H9 (cell line): Measurements from ENCODE around the gene ZNF232. TPM values are rescaled to one million over a fixed set of nuclear protein-coding genes. Genes with fewer than 3 reads are reported as not detected.
"Not testable (repeated sequence)": the region's sequence is repeated elsewhere in the genome, so short reads cannot be mapped to it uniquely, and the experiment has no call there.

Source experiments
- DNase-seq: peaks from one replicate; pipeline ENCODE4 v3.0.0-alpha.2; 2017
- H2AFZ ChIP-seq: one replicate; pipeline ENCODE4 v1.6.1; 2013; ENCODE audit warnings: mild to moderate bottlenecking, low read length, control low read depth, moderate library complexity
- H2AK5ac ChIP-seq: 2 replicates; pipeline ENCODE4 v1.6.1; 2013; ENCODE audit warnings: low read length, control low read depth, mixed read lengths; ENCODE audit not compliant: insufficient read length
- H2BK120ac ChIP-seq: one replicate; pipeline ENCODE4 v1.6.1; 2013; ENCODE audit warnings: low read depth, mild to moderate bottlenecking, low read length, control low read depth, inconsistent platforms; ENCODE audit not compliant: poor library complexity, severe bottlenecking
- H2BK12ac ChIP-seq: 2 replicates; pipeline ENCODE4 v1.6.1; 2013; ENCODE audit warnings: low read length, control low read depth, mixed read lengths, low read depth; ENCODE audit not compliant: insufficient read length
- H2BK15ac ChIP-seq: 2 replicates; pipeline ENCODE4 v1.6.1; 2013; ENCODE audit warnings: low read depth, low read length, control low read depth
- H2BK20ac ChIP-seq: one replicate; pipeline ENCODE4 v1.6.1; 2013; ENCODE audit warnings: low read depth, mild to moderate bottlenecking, low read length, control low read depth, inconsistent platforms; ENCODE audit not compliant: poor library complexity, severe bottlenecking
- H2BK5ac ChIP-seq: 2 replicates; pipeline ENCODE4 v1.6.1; 2013; ENCODE audit warnings: low read length, control low read depth, mixed read lengths; ENCODE audit not compliant: insufficient read length
- H3K14ac ChIP-seq: 2 replicates; pipeline ENCODE4 v1.6.1; 2013; ENCODE audit warnings: low read length, control low read depth; ENCODE audit not compliant: insufficient read depth
- H3K18ac ChIP-seq: 2 replicates; pipeline ENCODE4 v1.6.1; 2013; ENCODE audit warnings: low read depth, mild to moderate bottlenecking, mixed read lengths, low read length, control low read depth; ENCODE audit not compliant: insufficient read length
- H3K23ac ChIP-seq: 2 replicates; pipeline ENCODE4 v1.6.1; 2013; ENCODE audit warnings: low read length, control low read depth, mixed read lengths, low read depth; ENCODE audit not compliant: insufficient read length
- H3K23me2 ChIP-seq: 2 replicates; pipeline ENCODE4 v1.6.1; 2013; ENCODE audit warnings: low read depth, mild to moderate bottlenecking, mixed read lengths, low read length, control low read depth; ENCODE audit not compliant: insufficient read length, poor library complexity, severe bottlenecking
- H3K27ac ChIP-seq: 2 replicates; pipeline ENCODE4 v1.5.1; 2013; ENCODE audit warnings: low read length, control low read depth, mixed read lengths, low read depth; ENCODE audit not compliant: insufficient read length
- H3K27me3 ChIP-seq: 2 replicates; pipeline ENCODE4 v1.6.1; 2013; ENCODE audit warnings: low read length, control low read depth, inconsistent platforms; ENCODE audit not compliant: insufficient read depth
- H3K4ac ChIP-seq: 2 replicates; pipeline ENCODE4 v1.6.1; 2013; ENCODE audit warnings: low read depth, mild to moderate bottlenecking, control low read depth, inconsistent platforms, low read length, moderate library complexity
- H3K4me1 ChIP-seq: 2 replicates; pipeline ENCODE4 v1.6.1; 2013; ENCODE audit warnings: low read length, control low read depth, inconsistent platforms; ENCODE audit not compliant: insufficient read depth
- H3K4me2 ChIP-seq: 2 replicates; pipeline ENCODE4 v1.6.1; 2013; ENCODE audit warnings: low read length, control low read depth, mixed read lengths; ENCODE audit not compliant: insufficient read length, insufficient read depth
- H3K56ac ChIP-seq: 2 replicates; pipeline ENCODE4 v1.6.1; 2013; ENCODE audit warnings: low read depth, mild to moderate bottlenecking, mixed read lengths, low read length, control low read depth; ENCODE audit not compliant: insufficient read length
- H3K79me1 ChIP-seq: 2 replicates; pipeline ENCODE4 v1.6.1; 2013; ENCODE audit warnings: low read depth, mild to moderate bottlenecking, moderate library complexity, low read length, control low read depth, inconsistent platforms; ENCODE audit not compliant: insufficient read depth, poor library complexity, severe bottlenecking
- H3K79me2 ChIP-seq: 2 replicates; pipeline ENCODE4 v1.6.1; 2013; ENCODE audit warnings: low read length, control low read depth, inconsistent platforms; ENCODE audit not compliant: insufficient read depth
- H3K9ac ChIP-seq: 2 replicates; pipeline ENCODE4 v1.6.1; 2013; ENCODE audit warnings: low read length, control low read depth, mixed read lengths; ENCODE audit not compliant: insufficient read length; ENCODE audit errors: extremely low read depth
- H3K9me3 ChIP-seq: one replicate; pipeline ENCODE4 v1.6.1; 2013; ENCODE audit warnings: low read depth, low read length, inconsistent platforms; ENCODE audit not compliant: control insufficient read depth
- H3T11ph ChIP-seq: one replicate; pipeline ENCODE4 v1.6.1; 2013; ENCODE audit warnings: mild to moderate bottlenecking, low read length, control low read depth, inconsistent platforms
- H4K20me1 ChIP-seq: one replicate; pipeline ENCODE4 v1.6.1; 2013; ENCODE audit not compliant: control insufficient read depth, insufficient read length, insufficient read depth
- H4K5ac ChIP-seq: 2 replicates; pipeline ENCODE4 v1.6.1; 2013; ENCODE audit warnings: low read depth, mild to moderate bottlenecking, mixed read lengths, low read length, control low read depth; ENCODE audit not compliant: insufficient read length
- H4K8ac ChIP-seq: replicated peaks from 2 replicates; pipeline ENCODE4 v1.6.1; 2013; ENCODE audit warnings: low read length, control low read depth, mixed read lengths, low read depth; ENCODE audit not compliant: insufficient read length
- H4K91ac ChIP-seq: 2 replicates; pipeline ENCODE4 v1.6.1; 2013; ENCODE audit warnings: low read depth, mild to moderate bottlenecking, moderate library complexity, mixed read lengths, low read length, control low read depth; ENCODE audit not compliant: insufficient read length
- H3K27ac Mint-ChIP-seq, 3 experiments: 2 replicates in 2 of 3; 3 replicates in 1 of 3; pipeline ENCODE4 v1.8.0; 2020 to 2021; ENCODE audit warnings: mixed read lengths in 3 of 3, mild to moderate bottlenecking in 1 of 3, moderate library complexity in 1 of 3
- H3K27me3 Mint-ChIP-seq: 2 replicates; pipeline ENCODE4 v1.8.0; 2021; ENCODE audit warnings: low read depth, mild to moderate bottlenecking, moderate library complexity, mixed read lengths
- H3K36me3 Mint-ChIP-seq, 3 experiments: 2 replicates in 2 of 3; 3 replicates in 1 of 3; pipeline ENCODE4 v1.8.0; 2020 to 2021; ENCODE audit warnings: low read depth in 3 of 3, mixed read lengths in 3 of 3; ENCODE audit not compliant: insufficient read depth in 1 of 3
- H3K4me1 Mint-ChIP-seq, 2 experiments: 2 replicates each; pipeline ENCODE4 v1.8.0; 2020; ENCODE audit warnings: mixed read lengths in 2 of 2
- H3K4me3 Mint-ChIP-seq, 2 experiments: 2 replicates in 1 of 2; 3 replicates in 1 of 2; pipeline ENCODE4 v1.8.0; 2020 to 2021; ENCODE audit warnings: mild to moderate bottlenecking in 2 of 2, mixed read lengths in 2 of 2, moderate library complexity in 1 of 2
- H3K9me3 Mint-ChIP-seq, 2 experiments: 2 replicates in 1 of 2; 3 replicates in 1 of 2; pipeline ENCODE4 v1.8.0; 2020; ENCODE audit warnings: mild to moderate bottlenecking in 2 of 2, mixed read lengths in 2 of 2, moderate library complexity in 1 of 2
- CTCF ChIP-seq: fragments of 200-600 bp; sonication (generic); conservative IDR thresholded peaks from 3 replicates; pipeline ENCODE4 v1.8.0; 2021; ENCODE audit warnings: antibody characterized with exemption, mild to moderate bottlenecking
- WGBS: extraction: QIAGEN DNeasy Blood & Tissue Kit; methylation state at CpG from one replicate; pipeline ENCODE4 v1.1.7; 2013; ENCODE audit warnings: missing lambda C conversion rate, low lambda C conversion rate, mixed read lengths; ENCODE audit not compliant: insufficient read length; ENCODE audit errors: extremely low coverage; 5-methylcytosine and 5-hydroxymethylcytosine counted together
- total RNA-seq: library from RNA; stranded (reverse); gene quantifications from 2 replicates; pipeline ENCODE4 v1.2.1, GENCODE V29; 2021

ZNF232 gene
- total RNA-seq, 1 experiment from 2014 or later: 46.4 TPM

DNA sequence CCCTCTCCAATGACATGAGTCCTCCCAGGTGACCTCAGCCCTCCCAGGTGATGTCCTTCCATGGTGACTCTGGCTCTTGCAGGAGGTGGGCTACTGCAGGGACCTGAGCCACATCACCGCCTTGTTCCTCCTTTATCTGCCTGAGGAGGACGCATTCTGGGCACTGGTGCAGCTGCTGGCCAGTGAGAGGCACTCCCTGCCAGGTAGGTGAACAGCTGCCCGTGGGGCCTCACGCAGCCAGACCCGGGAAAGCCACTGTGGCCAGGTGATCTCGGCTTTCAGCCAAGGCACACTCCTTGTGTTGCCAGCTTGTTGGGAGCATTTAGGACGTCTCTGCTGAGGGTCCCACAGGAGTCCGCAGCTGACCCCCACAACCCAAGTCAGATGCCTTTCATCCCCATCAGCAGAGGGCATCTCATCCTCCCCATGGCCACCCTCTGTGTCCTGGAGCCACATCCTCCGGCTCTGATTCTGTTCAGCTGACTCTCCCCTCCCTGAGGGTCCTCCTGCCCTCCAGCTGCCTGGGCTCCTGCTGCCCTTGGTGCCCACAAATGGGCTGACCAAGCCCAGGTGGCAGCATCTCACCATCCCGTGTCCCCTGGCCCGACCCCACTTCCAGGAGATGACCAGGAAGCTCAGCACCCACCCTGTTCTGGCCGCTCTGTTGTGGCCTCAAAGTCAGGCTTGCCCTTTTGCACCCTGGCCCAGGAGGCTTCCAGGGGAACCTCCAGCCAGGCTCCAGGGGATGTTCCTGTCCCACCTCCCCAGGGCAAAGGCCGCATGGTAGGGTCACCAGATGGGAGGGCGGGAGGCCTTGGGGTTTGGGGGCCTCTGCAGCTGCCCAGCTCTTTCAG, 24.3 kb upstream of the ZNF232 start:
- Histone ChIP-seq H3K79me2 (no peaks in the 10 kb centered on the region), H3K4ac (no peak overlapping the region), H3K14ac (no peak overlapping the region; the same call in 1 of the 2 replicates), H2BK15ac (no peak overlapping the region), H2BK120ac (no peak overlapping the region), H3K27me3 (no peaks in the 10 kb centered on the region), H3K18ac (no peak overlapping the region), H2AFZ (no peak overlapping the region), H3T11ph (no peak overlapping the region), H3K23me2 (no peaks in the 10 kb centered on the region), H3K79me1 (no peaks in the 10 kb centered on the region), H4K8ac (no peak overlapping the region), H3K4me1 (no peaks in the 10 kb centered on the region), H2AK5ac (no peak overlapping the region), H4K20me1 (no peaks in the 10 kb centered on the region), H3K23ac (no peak overlapping the region), H2BK12ac (no peak overlapping the region), H4K5ac (no peak overlapping the region), H3K9ac (no peak overlapping the region), H3K27ac (no peak overlapping the region), H3K9me3 (no peaks in the 10 kb centered on the region), H4K91ac (no peak overlapping the region), H3K56ac (no peak overlapping the region), H2BK5ac (no peak overlapping the region), H2BK20ac (no peak overlapping the region), H3K4me2 (no peak overlapping the region)
- Mint-ChIP-seq H3K36me3 (no peaks in the 10 kb centered on the region), H3K9me3 (no peaks in the 10 kb centered on the region), H3K4me3 (no peak overlapping the region; a peak in 1 of 5 replicates), H3K4me1 (no peaks in the 10 kb centered on the region), H3K27ac (no peak overlapping the region; a peak in 1 of 7 replicates), H3K27me3 (peaks cover 7% of the 10 kb centered on the region; the same call in 1 of the 2 replicates)
- TF ChIP-seq CTCF: no peak
- peak; percentile 23 for DNase-seq
- no CpG with 5 or more reads among the region's 14 CpGs for whole genome bisulfite sequencing

GRCh38 chr17:5135131-5135712, 23.5 kb upstream of the ZNF232 start:
- not testable (repeated sequence) for H2BK12ac ChIP-seq, H3K9ac ChIP-seq, H3K4ac ChIP-seq, H2BK120ac ChIP-seq, H3K79me1 ChIP-seq, H4K20me1 ChIP-seq, H3T11ph ChIP-seq, H4K8ac ChIP-seq, H3K23me2 ChIP-seq, H4K5ac ChIP-seq, H3K4me1 Mint-ChIP-seq, H2AFZ ChIP-seq, H2BK5ac ChIP-seq, H2BK15ac ChIP-seq, H3K27me3 ChIP-seq, H3K14ac ChIP-seq, H3K27ac ChIP-seq, H3K36me3 Mint-ChIP-seq, DNase-seq, H3K18ac ChIP-seq, H3K4me2 ChIP-seq, H4K91ac ChIP-seq, H2BK20ac ChIP-seq, H3K56ac ChIP-seq, H3K23ac ChIP-seq, H2AK5ac ChIP-seq, H3K9me3 ChIP-seq, H3K9me3 Mint-ChIP-seq, H3K27me3 Mint-ChIP-seq, H3K79me2 ChIP-seq, H3K4me3 Mint-ChIP-seq, H3K4me1 ChIP-seq
- WGBS: no CpG with 5 or more reads among the region's 8 CpGs
- peak overlapping the region in 1 of 3 experiments; percentile 15; a peak in 1 of 7 replicates for H3K27ac Mint-ChIP-seq
